ENCODE data around the gene HDAC8. TPM values are rescaled to one million over a fixed set of nuclear protein-coding genes. Genes with fewer than 3 reads are reported as not detected.
"Not testable (repeated sequence)": the region's sequence is repeated elsewhere in the genome, so short reads cannot be mapped to it uniquely, and the experiment has no call there.

Gene HDAC8
- total RNA-seq, 1 donor from 2014 or later = 33.0 TPM

DNA sequence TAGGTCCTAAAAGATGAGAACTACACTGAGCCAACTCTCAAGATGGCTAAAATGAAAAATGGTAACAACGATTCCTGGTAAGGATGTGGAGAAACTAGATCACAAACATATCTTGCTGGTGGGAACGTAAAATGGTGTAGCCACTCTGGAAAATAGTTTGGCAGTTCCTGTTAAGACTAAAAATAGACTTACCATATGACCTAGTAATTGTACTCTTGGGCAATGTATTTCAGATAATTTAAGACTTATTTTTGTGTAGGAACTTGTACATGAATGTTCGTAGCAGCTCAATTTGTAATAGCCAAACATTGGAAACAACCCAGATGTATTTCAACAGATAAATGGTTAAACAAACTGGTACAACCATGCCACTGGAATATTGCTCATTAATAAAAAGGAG lies 106.2 kb downstream of the HDAC8 start:
- DNase-seq (ENCODE audit: extremely low read depth, low read depth, low spot score) = no peak

DNA sequence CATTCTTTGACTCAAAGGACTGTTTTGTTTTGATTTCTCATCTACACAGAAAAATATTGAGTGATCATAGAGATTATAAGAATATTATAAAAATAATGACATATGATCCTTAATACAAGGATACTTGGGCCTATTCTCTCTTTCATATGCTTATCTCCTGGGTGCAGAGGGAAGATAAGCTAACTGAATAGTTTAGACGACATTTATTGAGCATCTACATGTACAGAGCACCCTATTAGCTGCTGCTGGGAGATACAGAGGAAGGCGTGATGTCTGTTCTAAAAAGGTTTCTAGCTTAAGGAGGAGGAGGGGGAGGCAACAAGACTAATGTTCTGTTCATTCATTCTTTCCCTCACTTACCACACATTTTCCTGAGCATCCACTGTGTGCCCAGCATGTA lies 106.8 kb downstream of the HDAC8 start:
- no peak for DNase-seq (ENCODE audit: extremely low read depth, low read depth, low spot score)

DNA sequence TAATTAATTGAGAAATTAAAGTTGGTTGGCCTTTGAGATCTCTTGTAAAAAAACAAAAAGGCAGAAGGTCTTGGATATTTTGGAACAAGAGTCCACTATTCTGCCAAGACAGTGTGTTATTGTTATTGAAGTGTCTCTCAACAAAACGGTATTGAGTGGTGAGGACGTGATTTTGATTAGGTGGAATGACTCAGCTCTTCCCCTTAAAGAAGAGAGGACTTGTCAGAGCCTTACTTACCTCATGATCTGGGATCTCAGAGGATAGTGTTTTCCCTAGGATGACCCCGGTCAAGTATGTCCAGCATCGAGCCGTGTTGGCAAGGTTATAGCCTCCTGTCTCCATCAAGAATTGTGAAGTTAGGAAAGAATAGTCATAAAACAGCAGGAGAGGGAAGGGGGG lies 110.9 kb downstream of the HDAC8 start:
- DNase-seq (ENCODE audit: extremely low read depth, low read depth, low spot score) = no peak

DNA sequence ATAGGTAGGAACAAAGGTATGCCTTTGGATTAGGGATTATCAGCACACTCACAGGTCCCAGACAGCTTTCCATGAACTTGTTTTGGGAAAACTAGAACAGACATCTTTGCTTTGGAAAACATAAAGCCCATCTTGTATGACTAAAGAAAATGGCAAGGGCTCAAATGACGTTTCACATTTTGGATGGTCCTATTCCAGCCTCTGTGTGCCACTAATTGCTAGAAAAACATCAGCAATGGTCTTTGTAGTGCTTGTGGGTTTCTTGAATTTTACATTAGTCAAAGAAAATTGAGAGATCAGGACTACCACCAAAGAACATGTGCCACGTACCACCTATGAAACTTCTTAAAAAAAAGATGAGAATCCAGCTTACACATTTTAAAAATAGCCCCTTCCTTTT lies 111.4 kb downstream of the HDAC8 start:
- DNase-seq (ENCODE audit: extremely low read depth, low read depth, low spot score) = no peak

- no peak for DNase-seq (ENCODE audit: extremely low read depth, low read depth, low spot score)
Measured at GRCh38 chrX:72460715-72461114, 111.9 kb downstream of the HDAC8 start.

GRCh38 chrX:72449034-72449433 lies 123.6 kb downstream of the HDAC8 start:
- not testable (repeated sequence) for DNase-seq (ENCODE audit: extremely low read depth, low read depth, low spot score)

- DNase-seq (ENCODE audit: extremely low read depth, low read depth, low spot score) = not testable (repeated sequence)
Measured at GRCh38 chrX:72440764-72441163, 131.9 kb downstream of the HDAC8 start.

DNA sequence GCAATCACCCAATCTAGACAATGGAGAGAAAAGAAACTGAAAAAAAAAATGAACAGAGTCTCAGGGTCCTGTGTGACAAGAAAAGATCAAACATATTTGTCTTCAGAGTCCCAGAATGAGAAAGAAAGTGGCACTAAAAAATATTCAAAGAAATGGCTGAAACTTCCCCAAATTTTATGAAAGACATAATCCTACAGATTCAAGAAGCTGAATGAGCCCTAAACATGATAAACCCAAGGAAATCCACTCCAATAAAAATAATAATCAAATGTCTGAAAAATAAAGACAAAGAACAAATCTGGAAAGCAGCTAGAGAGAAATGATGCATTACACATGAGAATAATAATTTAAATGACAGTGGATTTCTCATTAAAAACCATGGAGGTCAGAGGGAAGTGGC lies 136.6 kb downstream of the HDAC8 start:
- DNase-seq (ENCODE audit: extremely low read depth, low read depth, low spot score) = no peak

DNA sequence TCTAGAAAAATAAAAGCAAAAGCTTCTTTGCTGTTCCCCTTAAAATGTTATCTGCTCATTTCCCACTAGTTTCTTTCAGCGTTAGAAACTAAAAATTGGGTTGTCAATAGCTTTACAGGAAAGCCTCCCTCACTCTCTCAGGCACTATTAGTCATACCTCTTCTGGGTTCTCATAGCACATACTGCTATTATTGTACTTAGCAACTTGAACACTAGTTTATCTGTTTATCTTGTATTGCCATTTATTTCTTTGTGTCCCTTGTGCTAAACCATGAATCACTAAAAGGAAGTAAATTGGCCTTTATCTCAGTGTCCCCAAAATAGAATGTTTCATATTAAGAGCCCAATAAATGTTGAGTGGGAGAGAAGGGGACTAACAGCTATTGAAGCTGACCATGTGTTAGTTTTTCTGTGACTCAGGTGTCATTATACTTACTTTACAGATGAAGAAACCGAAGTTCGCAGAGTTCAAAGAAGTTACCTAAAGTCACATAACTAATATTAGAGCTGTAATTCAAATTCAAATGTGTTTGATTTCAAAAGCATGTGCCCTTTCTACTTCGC lies 142.2 kb downstream of the HDAC8 start:
- no peak for DNase-seq (ENCODE audit: extremely low read depth, low read depth, low spot score)

DNA sequence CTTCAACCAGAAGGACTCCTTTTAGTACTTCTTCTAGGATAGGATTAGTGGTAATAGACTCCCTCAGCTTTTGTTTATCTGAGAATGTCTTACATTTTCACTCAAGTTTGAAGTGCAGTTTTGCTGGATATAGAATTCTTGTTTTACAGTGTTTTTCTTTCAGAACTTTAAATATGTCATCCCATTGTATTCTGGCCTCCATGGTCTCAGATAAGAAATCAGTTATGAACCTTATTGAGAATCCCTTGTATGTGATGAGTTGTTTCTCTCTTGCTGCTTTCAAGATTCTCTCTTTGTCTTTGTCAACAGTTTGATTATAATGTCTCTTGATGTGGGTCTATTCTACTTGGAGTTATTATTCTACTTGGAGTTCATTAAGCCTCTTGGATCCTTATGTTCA lies 150.8 kb downstream of the HDAC8 start:
- DNase-seq (ENCODE audit: extremely low read depth, low read depth, low spot score) = no peak

DNA sequence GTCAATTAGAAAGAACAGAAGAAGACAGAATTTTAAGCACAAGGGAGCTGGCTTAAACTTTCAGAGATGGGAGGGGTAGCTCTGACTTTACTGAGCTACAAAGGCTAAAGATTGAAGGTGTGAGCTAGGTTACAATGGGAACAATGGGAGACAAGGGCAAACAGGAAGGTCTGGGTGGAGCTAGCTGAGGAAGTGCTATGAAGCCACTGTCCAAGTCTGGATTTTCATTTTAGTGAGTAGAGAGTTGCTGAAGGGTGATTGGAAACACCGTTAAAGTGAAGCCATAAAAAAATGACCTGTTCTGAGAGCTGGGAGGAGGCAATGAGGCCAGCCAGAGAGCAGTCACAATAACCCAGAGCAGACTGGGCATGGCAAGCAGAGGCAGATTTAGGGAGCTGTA lies 162.7 kb downstream of the HDAC8 start:
- no peak for DNase-seq (ENCODE audit: extremely low read depth, low read depth, low spot score)

- DNase-seq (ENCODE audit: extremely low read depth, low read depth, low spot score) = no peak
Measured at GRCh38 chrX:72408885-72409284, 163.8 kb downstream of the HDAC8 start.

DNA sequence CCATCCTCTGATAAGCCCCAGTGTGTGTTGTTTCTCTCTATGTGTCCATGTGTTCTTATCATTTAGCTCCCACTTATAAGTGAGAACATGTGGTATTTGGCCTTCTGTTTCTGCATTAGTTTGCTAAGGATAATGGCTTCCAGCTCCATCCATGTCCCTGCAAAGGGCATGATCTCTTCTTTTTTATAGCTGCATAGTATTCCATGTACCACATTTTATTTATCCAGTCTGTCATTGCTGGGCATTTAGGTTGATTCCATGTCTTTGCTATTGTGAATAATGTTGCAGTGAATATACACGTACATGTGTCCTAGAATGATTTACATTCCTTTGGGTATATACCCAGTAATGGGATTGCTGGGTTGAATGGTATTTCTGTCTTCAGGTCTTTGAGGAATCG lies 167.5 kb downstream of the HDAC8 start:
- not testable (repeated sequence) for DNase-seq (ENCODE audit: extremely low read depth, low read depth, low spot score)

DNA sequence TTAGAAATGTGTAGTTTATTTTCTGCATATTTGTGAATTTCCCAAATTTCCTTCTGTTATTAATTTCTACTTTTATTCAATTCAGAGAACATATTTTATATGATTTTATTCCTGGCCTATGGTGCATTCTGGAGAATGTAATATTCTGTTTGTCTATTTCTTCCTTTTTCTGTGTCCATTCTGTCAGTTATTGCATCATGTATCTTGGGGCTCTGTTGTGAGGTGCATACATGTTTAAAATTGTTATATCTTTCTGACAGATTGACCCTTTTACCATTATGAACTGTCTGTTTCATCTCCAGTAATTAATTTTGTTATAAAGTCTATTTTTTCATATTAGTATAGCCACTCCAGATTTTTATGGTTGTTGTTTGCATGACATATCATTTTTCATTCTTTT lies 170.0 kb downstream of the HDAC8 start:
- DNase-seq (ENCODE audit: extremely low read depth, low read depth, low spot score) = no peak

- no peak for DNase-seq (ENCODE audit: extremely low read depth, low read depth, low spot score)
Measured at GRCh38 chrX:72399816-72400215, 172.8 kb downstream of the HDAC8 start.

DNA sequence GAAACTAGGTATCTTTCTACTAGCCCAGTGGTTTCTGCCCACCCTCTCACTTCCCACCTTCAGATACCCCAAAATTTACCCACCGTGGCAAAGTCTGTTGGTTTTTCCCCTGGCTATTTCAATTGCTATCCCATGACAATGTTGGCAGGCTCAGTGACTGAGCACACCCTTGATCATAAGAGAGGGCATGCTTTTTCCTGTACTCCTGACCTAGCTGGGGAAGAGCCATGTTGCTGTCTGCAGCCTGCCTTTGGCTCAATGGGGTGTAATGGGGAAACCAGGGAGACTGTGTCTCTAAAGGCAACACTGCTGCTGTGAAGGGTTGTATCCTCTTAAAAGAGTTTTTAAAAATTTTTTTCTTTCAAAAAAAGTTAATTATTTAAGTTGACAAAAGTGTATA lies 176.5 kb downstream of the HDAC8 start:
- no peak for DNase-seq (ENCODE audit: extremely low read depth, low read depth, low spot score)

DNA sequence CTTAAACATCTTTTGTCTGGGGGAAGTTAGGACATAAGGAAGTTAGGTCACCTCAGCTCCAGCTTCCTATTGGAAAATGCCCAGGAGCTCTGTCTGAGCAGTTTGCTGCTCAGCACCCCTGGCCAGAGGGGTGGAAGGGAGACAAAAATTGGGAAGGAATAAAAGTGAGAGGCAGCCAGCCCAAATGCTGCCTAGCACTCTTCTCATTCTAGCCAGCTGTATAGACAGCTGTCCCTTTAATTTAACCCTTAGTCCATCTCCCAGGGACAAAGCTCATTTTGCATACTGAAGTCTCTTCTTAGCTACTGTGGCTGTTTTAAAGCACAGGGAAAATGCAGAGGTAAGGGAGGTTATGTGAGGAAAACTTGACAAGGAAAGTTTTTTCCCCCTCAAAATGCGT lies 177.4 kb downstream of the HDAC8 start:
- no peak for DNase-seq (ENCODE audit: extremely low read depth, low read depth, low spot score)

GRCh38 chrX:72394518-72395170 lies 178.0 kb downstream of the HDAC8 start:
- DNase-seq (ENCODE audit: extremely low read depth, low read depth, low spot score) = no peak

DNA sequence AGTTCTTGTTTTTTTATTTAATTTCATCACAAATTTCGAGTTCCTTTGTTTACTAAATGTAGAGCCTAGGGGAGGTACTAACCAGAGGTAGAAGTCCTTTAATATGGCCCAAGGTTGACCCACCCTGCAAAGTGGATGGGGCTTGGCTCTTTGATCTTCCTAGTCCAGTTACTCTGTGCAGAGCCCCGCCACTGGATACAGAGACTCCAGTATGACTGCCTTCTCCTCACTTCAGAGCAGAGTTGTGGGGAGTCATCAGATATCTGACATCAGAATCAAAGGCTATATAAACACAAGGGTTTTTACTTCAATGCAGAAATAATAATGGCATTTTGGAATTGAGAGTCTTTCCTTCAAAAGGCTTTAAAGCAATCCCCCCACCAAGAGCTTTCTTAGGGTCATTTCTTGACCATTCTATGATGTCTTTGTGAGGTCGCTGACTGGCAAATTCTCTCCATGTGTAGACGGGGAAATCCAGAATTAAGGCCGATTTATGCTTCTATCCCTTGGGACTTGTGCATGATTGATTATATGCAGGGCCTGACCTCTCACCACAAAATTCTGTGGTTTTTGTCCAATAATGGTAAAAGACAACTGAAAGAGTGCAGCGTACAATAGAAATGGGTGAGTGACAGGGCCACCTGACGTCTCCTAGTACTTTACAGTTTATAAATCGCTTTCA lies 178.7 kb downstream of the HDAC8 start:
- no peak for DNase-seq (ENCODE audit: extremely low read depth, low read depth, low spot score)

GRCh38 chrX:72392816-72393800 lies 179.5 kb downstream of the HDAC8 start:
- no peak for DNase-seq (ENCODE audit: extremely low read depth, low read depth, low spot score)

- DNase-seq (ENCODE audit: extremely low read depth, low read depth, low spot score) = no peak
Measured at GRCh38 chrX:72392042-72392441, 180.6 kb downstream of the HDAC8 start.
